OCI-LY7 (cell line): ENCODE data around the gene C16orf95. TPM values are rescaled to one million over a fixed set of nuclear protein-coding genes. Genes with fewer than 3 reads are reported as not detected.

Source experiments
- BruUV-seq: library from RNA; stranded (reverse); fragments of 400-500 nt; replicated peaks from 2 replicates; lab custom pipeline; 2021; lab: Mats Ljungman, UMichigan
- CTCF ChIA-PET: fragments of 300-600 bp; sonication (Branson Sonifier 250); formaldehyde crosslinking; loops from one replicate; lab custom pipeline; 2022; ENCODE audit warnings: antibody characterized with exemption; ENCODE audit not compliant: unreplicated experiment; lab: Charles Lee
- POLR2A ChIA-PET: fragments of 300-600 bp; sonication (Branson Sonifier 250); formaldehyde crosslinking; loops from one replicate; lab custom pipeline; 2022; ENCODE audit warnings: antibody characterized with exemption; lab: Charles Lee
- DNase-seq: peaks from one replicate; pipeline ENCODE4 v3.0.0-alpha.2; 2015; ENCODE audit warnings: low spot score
- H2AFZ ChIP-seq: fragments of 200-600 bp; sonication (generic), shearing (Covaris generic); 2 replicates; pipeline ENCODE4 v1.6.1; 2014; ENCODE audit warnings: mild to moderate bottlenecking, antibody characterized with exemption, low read length, moderate library complexity
- H3K27ac ChIP-seq: fragments of 200-600 bp; sonication (generic); 2 replicates; pipeline ENCODE4 v1.5.1; 2014; ENCODE audit warnings: mixed run types, low read depth, mild to moderate bottlenecking, moderate library complexity, low read length, inconsistent platforms; ENCODE audit not compliant: poor library complexity, severe bottlenecking
- H3K36me3 ChIP-seq: fragments of 200-600 bp; sonication (generic); 2 replicates; pipeline ENCODE4 v1.6.1; 2014; ENCODE audit warnings: mild to moderate bottlenecking, antibody characterized with exemption, low read length, moderate library complexity, mixed read lengths; ENCODE audit not compliant: insufficient read depth
- H3K4me1 ChIP-seq: fragments of 200-600 bp; sonication (generic); 2 replicates; pipeline ENCODE4 v1.5.1; 2014; ENCODE audit warnings: mild to moderate bottlenecking, low read length; ENCODE audit not compliant: insufficient read depth, poor library complexity, severe bottlenecking
- H3K4me2 ChIP-seq: fragments of 200-600 bp; sonication (generic); 2 replicates; pipeline ENCODE4 v1.6.1; 2014; ENCODE audit warnings: mild to moderate bottlenecking, low read length
- H3K4me3 ChIP-seq: fragments of 200-600 bp; sonication (generic); 2 replicates; pipeline ENCODE4 v1.5.1; 2014; ENCODE audit warnings: mild to moderate bottlenecking, low read depth, low read length; ENCODE audit not compliant: poor library complexity, severe bottlenecking
- H3K79me2 ChIP-seq: fragments of 200-600 bp; sonication (generic); 2 replicates; pipeline ENCODE4 v1.6.1; 2016; ENCODE audit warnings: low read depth, mild to moderate bottlenecking, low read length, moderate library complexity, mixed read lengths; ENCODE audit not compliant: insufficient read depth
- H3K9me2 ChIP-seq: fragments of 200-600 bp; sonication (generic); 2 replicates; pipeline ENCODE4 v1.6.1; 2016; ENCODE audit warnings: mild to moderate bottlenecking, low read length, mixed read lengths; ENCODE audit not compliant: insufficient read depth
- H3K9me3 ChIP-seq: fragments of 200-600 bp; sonication (generic); 2 replicates; pipeline ENCODE4 v1.6.1; 2014; ENCODE audit warnings: mild to moderate bottlenecking, mixed run types, low read length, mixed read lengths
- H4K20me1 ChIP-seq: fragments of 200-600 bp; sonication (generic); 2 replicates; pipeline ENCODE4 v1.6.1; 2014; ENCODE audit warnings: mild to moderate bottlenecking, antibody characterized with exemption, low read length, moderate library complexity, mixed read lengths; ENCODE audit not compliant: insufficient read depth
- CTCF ChIP-seq: fragments of 200-600 bp; sonication (generic); conservative IDR thresholded peaks from 2 replicates; pipeline ENCODE4 v1.5.1; 2014; ENCODE audit warnings: mild to moderate bottlenecking, antibody characterized with exemption, low read length, moderate library complexity, mixed read lengths
- EZH2phosphoT487 ChIP-seq: fragments of 200-600 bp; sonication (generic); IDR thresholded peaks from 2 replicates; pipeline ENCODE4 v1.6.1; 2018; ENCODE audit warnings: low read depth, borderline replicate concordance, mild to moderate bottlenecking, mixed run types, antibody characterized with exemption, low read length, moderate library complexity, mixed read lengths
- intact Hi-C: fragments of 100-400 bp; cut with micrococcal nuclease; formaldehyde crosslinking; loops from one replicate; pipeline ENCODE4 v1.10.0; 2022; ENCODE audit not compliant: unreplicated experiment
- total RNA-seq, 2 experiments: library from RNA; depleted of rRNA in 1 of 2; stranded (reverse); fragments of >200 nt in 1 of 2; shearing (Covaris generic) in 1 of 2; gene quantifications; 2 replicates each; pipeline ENCODE4 v1.2.3, GENCODE V29; 2014 to 2022

Gene C16orf95
- total RNA-seq, 2 experiments from 2014 or later: 8.5 to 22.1 TPM

GRCh38 chr16:87333101-87333500 lies 15.9 kb upstream of the C16orf95 start:
- POLR2A ChIA-PET: no interaction called here
- Histone ChIP-seq H3K4me1 (peaks cover 10% of the 10 kb centered on the region), H2AFZ (no peak overlapping the region), H3K4me2 (no peak overlapping the region), H3K27ac (no peak overlapping the region), H3K4me3 (no peak overlapping the region), H3K9me3 (no peaks in the 10 kb centered on the region), H3K36me3 (peaks cover 39% of the 10 kb centered on the region), H3K79me2 (no peaks in the 10 kb centered on the region), H4K20me1 (no peaks in the 10 kb centered on the region), H3K9me2 (no peaks in the 10 kb centered on the region)
- CTCF ChIA-PET: no interaction called here
- no peak for TF ChIP-seq CTCF
- TF ChIP-seq EZH2phosphoT487: no peak
- no TSS peak for BruUV-seq
- no peak for DNase-seq
- intact Hi-C loops: no loop called here

GRCh38 chr16:87332150-87332549 lies 15.0 kb upstream of the C16orf95 start:
- DNase-seq: no peak
- H3K4me1 ChIP-seq: peaks cover 10% of the 10 kb centered on the region
- H3K79me2 ChIP-seq: no peaks in the 10 kb centered on the region
- H2AFZ ChIP-seq: no peak overlapping the region
- ChIA-PET POLR2A (interaction anchor here (1.6 kb wide), 1 partner anchor 15 kb away, joined by 5 read pairs; the partner anchor contains the start of gene C16orf95), CTCF (no interaction called here)
- no peaks in the 10 kb centered on the region for H3K9me2 ChIP-seq
- BruUV-seq: no TSS peak
- no peaks in the 10 kb centered on the region for H3K9me3 ChIP-seq
- H3K27ac ChIP-seq: no peak overlapping the region
- peaks cover 39% of the 10 kb centered on the region for H3K36me3 ChIP-seq
- H4K20me1 ChIP-seq: no peaks in the 10 kb centered on the region
- intact Hi-C loops: no loop called here
- H3K4me2 ChIP-seq: no peak overlapping the region
- TF ChIP-seq CTCF (no peak), EZH2phosphoT487 (no peak)
- H3K4me3 ChIP-seq: no peak overlapping the region

- no peak for TF ChIP-seq EZH2phosphoT487
- no peak for TF ChIP-seq CTCF
- H3K9me2 ChIP-seq: no peaks in the 10 kb centered on the region
- intact Hi-C loops: no loop called here
- BruUV-seq: no TSS peak
- ChIA-PET POLR2A (interaction anchor here (1.6 kb wide), 1 partner anchor 14 kb away, joined by 5 read pairs; the partner anchor contains the start of gene C16orf95), CTCF (interaction anchor here (0.6 kb wide), 1 partner anchor 18 kb away, joined by 3 read pairs; no protein-coding TSS in a partner anchor)
- no peak overlapping the region for H3K4me3 ChIP-seq
- H4K20me1 ChIP-seq: no peaks in the 10 kb centered on the region
- H3K27ac ChIP-seq: no peak overlapping the region
- peaks cover 39% of the 10 kb centered on the region for H3K36me3 ChIP-seq
- peaks cover 10% of the 10 kb centered on the region for H3K4me1 ChIP-seq
- no peak for DNase-seq
- no peak overlapping the region for H3K4me2 ChIP-seq
- H3K79me2 ChIP-seq: no peaks in the 10 kb centered on the region
- H2AFZ ChIP-seq: no peak overlapping the region
- no peaks in the 10 kb centered on the region for H3K9me3 ChIP-seq
Observed at GRCh38 chr16:87331241-87331801, 14.1 kb upstream of the C16orf95 start.
